ENCODE measurements around the gene POFUT2.

The POFUT2 gene

GRCh38 chr21:45283035-45283610 lies 4.6 kb downstream of the POFUT2 start:
- no peak for DNase-seq (ENCODE audit: low spot score)

GRCh38 chr21:45282283-45283034 lies 5.2 kb downstream of the POFUT2 start:
- no peak for DNase-seq (ENCODE audit: low spot score)

- DNase-seq (ENCODE audit: low spot score): no peak
Observed at GRCh38 chr21:45281411-45282282, 6.0 kb downstream of the POFUT2 start.

GRCh38 chr21:45280969-45281368 lies 6.7 kb downstream of the POFUT2 start:
- no peak for DNase-seq (ENCODE audit: low spot score)

DNA sequence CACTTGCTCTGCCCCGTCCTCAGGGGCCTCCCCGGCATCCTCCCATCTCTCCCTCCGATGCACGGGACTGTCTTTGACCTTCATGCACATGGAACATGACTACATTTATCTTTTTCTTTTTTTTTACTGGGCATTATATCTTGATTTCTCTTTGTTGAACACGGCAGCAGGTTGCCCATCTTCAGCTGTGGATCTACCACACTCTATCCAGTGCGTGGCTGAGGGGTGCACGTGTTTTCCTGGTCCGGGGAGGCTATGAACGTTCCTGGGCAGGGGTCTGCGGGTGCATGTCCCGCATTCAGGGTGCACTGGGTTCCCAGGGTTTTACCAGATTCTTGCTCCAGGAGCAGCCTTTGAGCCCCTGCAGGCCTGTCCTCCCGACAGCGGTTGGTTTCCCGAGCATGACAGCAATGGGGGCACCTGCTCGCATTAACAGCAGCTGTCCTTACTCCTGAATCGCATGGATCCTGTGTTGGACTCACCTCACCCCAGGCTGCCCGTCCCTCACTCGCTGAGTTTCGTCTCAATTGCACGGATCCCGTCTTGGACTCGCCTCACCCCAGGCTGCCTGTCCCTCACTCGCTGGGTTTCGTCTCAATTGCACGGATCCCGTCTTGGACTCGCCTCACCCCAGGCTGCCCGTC lies 7.4 kb downstream of the POFUT2 start:
- DNase-seq (ENCODE audit: low spot score): no peak

- DNase-seq (ENCODE audit: low spot score): no peak
Observed at GRCh38 chr21:45279446-45280177, 8.1 kb downstream of the POFUT2 start.

- DNase-seq (ENCODE audit: low spot score): no peak
Observed at GRCh38 chr21:45278156-45278911, 9.4 kb downstream of the POFUT2 start.

- DNase-seq (ENCODE audit: low spot score): no peak
Observed at GRCh38 chr21:45277101-45278045, 10.3 kb downstream of the POFUT2 start.

DNA sequence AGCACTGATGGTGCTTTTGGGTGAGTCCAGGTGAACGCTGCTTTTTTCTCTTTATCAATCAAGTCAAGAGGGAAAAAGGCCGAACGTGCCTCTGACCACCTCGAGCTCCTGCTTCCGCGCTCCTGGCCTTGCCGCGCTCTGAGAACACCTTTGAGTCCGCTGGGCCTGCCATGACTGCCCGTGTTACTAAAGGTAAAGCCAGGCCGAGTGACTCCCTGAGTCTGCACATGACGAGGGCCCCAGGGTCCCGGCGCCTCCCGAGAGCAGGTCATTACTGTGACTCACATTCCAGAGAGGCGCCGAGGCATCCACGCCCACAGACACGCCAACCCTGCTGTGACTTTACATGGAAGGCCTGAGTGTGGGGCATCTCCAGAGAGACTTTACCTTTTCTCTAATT lies 11.1 kb downstream of the POFUT2 start:
- no peak for DNase-seq (ENCODE audit: low spot score)

GRCh38 chr21:45270306-45270821 lies 17.3 kb downstream of the POFUT2 start:
- DNase-seq (ENCODE audit: low spot score): no peak

DNA sequence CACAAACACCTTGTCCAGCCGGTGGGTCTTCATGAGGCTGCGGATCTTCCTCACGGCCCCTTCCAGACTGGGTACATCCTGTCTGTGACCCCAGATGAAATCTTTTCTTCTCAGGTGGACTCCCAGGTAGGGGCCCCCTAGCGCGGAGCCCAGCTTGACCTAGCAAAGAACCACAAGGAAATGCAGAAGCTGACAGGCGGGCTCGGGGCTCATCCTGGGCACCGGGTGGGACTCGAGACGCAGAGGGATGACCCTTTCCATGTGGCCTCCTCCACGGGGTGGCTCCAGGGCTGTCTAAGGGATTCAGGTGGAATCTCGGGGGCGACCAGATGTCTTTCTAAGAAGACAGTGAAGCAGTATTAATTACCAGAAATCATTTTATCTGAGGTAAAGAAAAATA lies 17.8 kb downstream of the POFUT2 start:
- no peak for DNase-seq (ENCODE audit: low spot score)

DNA sequence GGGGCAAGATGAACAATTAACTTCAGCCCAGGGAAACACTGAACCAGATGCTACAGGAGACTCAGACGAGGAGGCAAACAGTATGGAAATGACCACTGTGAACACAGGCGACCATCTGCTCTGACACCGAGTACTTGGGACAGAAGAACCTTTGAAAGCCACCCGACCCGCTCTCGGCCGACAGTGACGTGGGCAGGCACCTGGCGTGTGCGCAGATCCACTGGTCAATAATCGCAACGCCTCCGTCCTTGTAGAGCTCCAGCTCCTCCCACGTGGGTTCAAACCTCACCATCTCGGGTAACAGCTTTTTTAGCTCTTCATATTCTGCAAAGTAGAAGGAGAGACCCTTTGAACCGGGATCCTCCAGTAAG lies 20.3 kb downstream of the POFUT2 start:
- DNase-seq (ENCODE audit: low spot score): no peak

DNA sequence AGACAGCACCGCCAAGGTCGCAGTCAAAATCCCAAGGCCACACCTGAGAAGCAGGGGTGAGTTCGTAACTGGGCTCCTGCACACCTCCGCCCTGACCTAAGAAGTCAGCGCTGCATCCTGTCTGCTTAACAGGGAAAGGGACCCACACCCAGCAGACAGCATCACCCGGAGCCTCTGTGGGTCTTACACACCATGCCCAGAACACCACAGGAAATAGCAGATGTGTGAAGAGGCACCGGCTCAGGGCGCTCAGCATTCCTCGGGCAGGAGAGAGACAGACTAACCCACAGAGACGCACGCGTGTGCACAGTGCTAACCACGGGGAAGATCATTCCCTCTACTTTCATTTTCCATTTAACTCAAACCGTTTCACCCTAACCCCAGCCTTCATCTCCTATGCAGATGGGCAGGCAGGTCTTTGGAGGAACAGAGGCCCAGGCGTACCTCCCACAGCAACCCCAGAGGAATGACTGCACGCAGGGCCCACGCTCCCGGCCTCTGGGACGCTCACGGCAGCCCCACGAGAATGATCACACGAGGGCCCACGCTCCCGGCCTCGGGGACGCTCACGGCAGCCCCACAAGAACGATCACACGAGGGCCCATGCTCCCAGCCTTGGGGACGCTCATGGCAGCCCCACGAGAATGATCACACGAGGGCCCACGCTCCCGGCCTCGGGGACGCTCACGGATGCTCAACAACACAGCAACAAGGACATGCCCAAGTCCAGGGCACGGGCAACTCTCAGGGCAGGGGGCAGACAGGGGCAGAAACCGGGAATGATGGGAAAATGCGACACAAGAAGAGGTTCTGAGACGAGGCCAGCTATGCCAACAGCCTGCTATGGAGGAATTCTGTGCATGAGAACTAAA lies 20.9 kb downstream of the POFUT2 start:
- DNase-seq (ENCODE audit: low spot score): no peak

DNA sequence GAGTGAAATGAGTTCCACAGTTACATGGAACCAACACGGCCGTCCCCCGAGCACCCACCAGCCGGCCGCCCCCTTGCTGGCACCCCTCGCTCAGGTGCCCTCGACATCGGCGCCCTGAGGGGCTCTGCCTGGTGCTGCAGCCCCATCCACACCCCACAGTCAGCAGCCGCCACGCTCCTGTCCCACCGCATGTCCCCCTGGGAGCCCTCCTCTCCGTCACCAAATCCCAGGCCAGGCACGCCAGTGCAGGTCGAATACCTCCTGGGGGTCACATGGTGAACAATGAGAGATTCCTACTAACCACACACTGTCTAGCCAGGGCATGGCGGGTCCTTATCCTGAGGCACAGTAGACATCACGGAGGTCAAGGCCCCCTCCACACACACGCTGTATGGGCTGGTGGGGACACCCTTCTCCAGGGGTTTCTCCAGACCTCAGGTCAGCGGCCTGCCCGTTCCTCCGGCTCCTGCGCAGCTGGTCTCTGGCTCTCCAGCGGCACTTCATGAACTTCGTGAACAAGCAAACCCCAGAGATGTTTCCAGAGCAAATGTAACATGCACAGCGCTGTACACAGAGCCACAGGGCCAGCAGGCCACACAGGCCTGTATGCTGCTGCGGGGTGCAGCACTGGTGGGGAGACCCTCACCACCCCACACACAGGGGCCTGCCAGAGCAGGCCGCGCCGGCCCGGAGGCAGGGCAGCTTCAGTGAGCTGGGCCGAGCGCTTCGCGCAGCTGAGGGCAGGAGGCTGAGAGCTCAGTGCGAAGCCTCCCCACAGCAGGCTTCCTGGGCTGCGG lies 21.8 kb downstream of the POFUT2 start:
- no peak for DNase-seq (ENCODE audit: low spot score)

- no peak for DNase-seq (ENCODE audit: low spot score)
Observed at GRCh38 chr21:45264912-45265515, 22.7 kb downstream of the POFUT2 start.

DNA sequence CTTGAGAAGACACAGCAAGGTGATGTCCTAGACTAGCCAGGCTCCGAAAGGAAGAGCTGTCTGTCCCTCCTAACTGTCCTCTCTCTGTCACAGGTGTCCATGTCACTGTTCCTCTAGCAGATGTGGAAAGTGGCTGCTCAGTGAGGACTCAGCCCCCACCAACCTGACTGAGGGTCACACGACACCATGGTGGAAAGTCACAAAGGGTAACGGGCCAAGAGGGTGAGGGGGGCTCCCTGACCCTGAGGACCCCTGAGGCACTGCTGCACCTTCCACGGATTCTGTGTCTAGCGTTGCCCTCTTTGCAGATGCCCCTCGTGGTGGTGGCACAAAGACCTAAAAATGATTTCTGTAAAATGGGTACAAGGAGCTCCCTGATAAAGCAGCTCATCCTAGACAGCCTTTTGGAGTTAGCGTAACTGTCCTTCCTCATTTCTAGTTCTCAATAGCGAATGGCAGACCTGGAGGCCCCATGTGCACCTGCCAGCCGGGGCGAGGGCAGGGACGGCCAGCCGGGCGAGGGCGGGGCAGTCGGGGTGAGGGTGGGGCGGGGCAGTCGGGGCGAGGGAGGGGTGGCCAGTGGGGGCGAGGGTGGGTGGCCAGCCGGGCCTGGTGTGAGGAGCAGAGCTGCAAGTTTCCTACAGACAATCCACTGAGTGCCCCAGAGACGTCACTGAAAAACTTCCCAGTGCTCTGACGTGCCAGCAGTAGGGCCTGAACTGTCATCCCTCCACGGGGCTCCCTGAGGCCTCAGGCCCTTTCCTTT lies 23.4 kb downstream of the POFUT2 start:
- DNase-seq (ENCODE audit: low spot score): no peak

GRCh38 chr21:45263534-45263933 lies 24.2 kb downstream of the POFUT2 start:
- DNase-seq (ENCODE audit: low spot score): no peak
